Progenitor cell of endocrine pancreas (in vitro differentiated cells): ENCODE measurements around the gene TK1. TPM values are rescaled to one million over a fixed set of nuclear protein-coding genes. Genes with fewer than 3 reads are reported as not detected.

ENCODE experiments used
- DNase-seq: peaks from one replicate; pipeline ENCODE4 v3.0.0; 2021; ENCODE audit warnings: low spot score; ENCODE audit not compliant: unreplicated experiment
- H3K27ac Mint-ChIP-seq: 2 replicates; pipeline ENCODE4 v1.8.0; 2021; ENCODE audit warnings: mild to moderate bottlenecking, moderate library complexity, mixed read lengths
- H3K27me3 Mint-ChIP-seq: 2 replicates; pipeline ENCODE4 v1.8.0; 2021; ENCODE audit warnings: mixed read lengths
- H3K36me3 Mint-ChIP-seq: 2 replicates; pipeline ENCODE4 v1.8.0; 2022; ENCODE audit warnings: mixed read lengths; ENCODE audit not compliant: insufficient read depth
- H3K4me1 Mint-ChIP-seq: 2 replicates; pipeline ENCODE4 v1.8.0; 2021; ENCODE audit warnings: low read depth, mixed read lengths
- H3K4me3 Mint-ChIP-seq: 2 replicates; pipeline ENCODE4 v1.8.0; 2021; ENCODE audit warnings: low read depth, mild to moderate bottlenecking, moderate library complexity, mixed read lengths
- H3K9me3 Mint-ChIP-seq: 2 replicates; pipeline ENCODE4 v1.8.0; 2021; ENCODE audit warnings: low read depth, mixed read lengths
- total RNA-seq: library from RNA; stranded (reverse); gene quantifications from 2 replicates; pipeline ENCODE4 v1.2.1, GENCODE V29; 2021
- TF ChIP-seq, protein P1 (sequence below): fragments of 200-600 bp; sonication (generic); IDR thresholded peaks from one replicate; pipeline ENCODE4 v1.5.0; 2021; ENCODE audit warnings: antibody characterized with exemption, mild to moderate bottlenecking; ENCODE audit not compliant: unreplicated experiment

The TK1 gene
- total RNA-seq, 1 donor from 2014 or later, result 29.1 TPM

- no peak for DNase-seq
- TF ChIP-seq, protein P1, sequence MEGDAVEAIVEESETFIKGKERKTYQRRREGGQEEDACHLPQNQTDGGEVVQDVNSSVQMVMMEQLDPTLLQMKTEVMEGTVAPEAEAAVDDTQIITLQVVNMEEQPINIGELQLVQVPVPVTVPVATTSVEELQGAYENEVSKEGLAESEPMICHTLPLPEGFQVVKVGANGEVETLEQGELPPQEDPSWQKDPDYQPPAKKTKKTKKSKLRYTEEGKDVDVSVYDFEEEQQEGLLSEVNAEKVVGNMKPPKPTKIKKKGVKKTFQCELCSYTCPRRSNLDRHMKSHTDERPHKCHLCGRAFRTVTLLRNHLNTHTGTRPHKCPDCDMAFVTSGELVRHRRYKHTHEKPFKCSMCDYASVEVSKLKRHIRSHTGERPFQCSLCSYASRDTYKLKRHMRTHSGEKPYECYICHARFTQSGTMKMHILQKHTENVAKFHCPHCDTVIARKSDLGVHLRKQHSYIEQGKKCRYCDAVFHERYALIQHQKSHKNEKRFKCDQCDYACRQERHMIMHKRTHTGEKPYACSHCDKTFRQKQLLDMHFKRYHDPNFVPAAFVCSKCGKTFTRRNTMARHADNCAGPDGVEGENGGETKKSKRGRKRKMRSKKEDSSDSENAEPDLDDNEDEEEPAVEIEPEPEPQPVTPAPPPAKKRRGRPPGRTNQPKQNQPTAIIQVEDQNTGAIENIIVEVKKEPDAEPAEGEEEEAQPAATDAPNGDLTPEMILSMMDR, result no peak
- Mint-ChIP-seq H3K27me3 (no peaks in the 10 kb centered on the region), H3K36me3 (no peaks in the 10 kb centered on the region), H3K4me3 (no peak overlapping the region), H3K4me1 (peaks cover 12% of the 10 kb centered on the region), H3K27ac (no peak overlapping the region), H3K9me3 (no peaks in the 10 kb centered on the region)
Observed at GRCh38 chr17:78154903-78155811, 31.7 kb downstream of the TK1 start.

- peak overlapping the region; percentile 62 for H3K27ac Mint-ChIP-seq
- TF ChIP-seq, protein P1, result no peak
- no peak for DNase-seq
- no peaks in the 10 kb centered on the region for H3K36me3 Mint-ChIP-seq
- no peak overlapping the region for H3K4me3 Mint-ChIP-seq
- H3K4me1 Mint-ChIP-seq, result peaks cover 14% of the 10 kb centered on the region
- H3K27me3 Mint-ChIP-seq, result no peaks in the 10 kb centered on the region
- H3K9me3 Mint-ChIP-seq, result no peaks in the 10 kb centered on the region
Observed at GRCh38 chr17:78151514-78152008, 35.3 kb downstream of the TK1 start.

- H3K27me3 Mint-ChIP-seq, result no peaks in the 10 kb centered on the region
- no peak for DNase-seq
- no peaks in the 10 kb centered on the region for H3K36me3 Mint-ChIP-seq
- peaks cover 16% of the 10 kb centered on the region for H3K4me1 Mint-ChIP-seq
- H3K27ac Mint-ChIP-seq, result peak overlapping the region; percentile 17
- TF ChIP-seq, protein P1, result no peak
- H3K4me3 Mint-ChIP-seq, result no peak overlapping the region
- H3K9me3 Mint-ChIP-seq, result no peaks in the 10 kb centered on the region
Observed at GRCh38 chr17:78148286-78149016, 38.4 kb downstream of the TK1 start.

- TF ChIP-seq, protein P1, result no peak
- no peak overlapping the region for H3K4me3 Mint-ChIP-seq
- no peaks in the 10 kb centered on the region for H3K9me3 Mint-ChIP-seq
- H3K4me1 Mint-ChIP-seq, result peaks cover 16% of the 10 kb centered on the region
- H3K27ac Mint-ChIP-seq, result peak overlapping the region; percentile 78
- no peak for DNase-seq
- H3K27me3 Mint-ChIP-seq, result no peaks in the 10 kb centered on the region
- H3K36me3 Mint-ChIP-seq, result no peaks in the 10 kb centered on the region
Observed at GRCh38 chr17:78147315-78147998, 39.4 kb downstream of the TK1 start.

GRCh38 chr17:78146881-78147280 is 40.0 kb downstream of the TK1 start:
- TF ChIP-seq, protein P1, result no peak
- H3K4me3 Mint-ChIP-seq, result no peak overlapping the region

More at GRCh38 chr17:78146881-78147280, 40.0 kb downstream of the TK1 start:
- peaks cover 16% of the 10 kb centered on the region for H3K4me1 Mint-ChIP-seq
- DNase-seq, result no peak
- no peaks in the 10 kb centered on the region for H3K9me3 Mint-ChIP-seq
- no peaks in the 10 kb centered on the region for H3K36me3 Mint-ChIP-seq
- no peaks in the 10 kb centered on the region for H3K27me3 Mint-ChIP-seq
- no peak overlapping the region for H3K27ac Mint-ChIP-seq
